ENCODE data around the gene PDGFA. TPM values are rescaled to one million over a fixed set of nuclear protein-coding genes. Genes with fewer than 3 reads are reported as not detected.

Gene PDGFA
- total and polyA plus RNA-seq, 2 experiments from 2014 or later, result 4.7 to 8.4 TPM

- WGBS, 2 experiments (ENCODE audit: low coverage in 1 of 2, low lambda C conversion rate in 2 of 2, missing lambda C conversion rate in 2 of 2), result 73 to 74% methylated on average over 11 of the region's 11 CpGs
- H3K79me2 ChIP-seq (ENCODE audit: insufficient read depth), result no peaks in the 10 kb centered on the region
Observed at GRCh38 chr7:506391-506831, 13.2 kb downstream of the PDGFA start.

GRCh38 chr7:505171-505570 lies 14.5 kb downstream of the PDGFA start:
- WGBS, 2 experiments (ENCODE audit: low coverage in 1 of 2, low lambda C conversion rate in 2 of 2, missing lambda C conversion rate in 2 of 2), result 82 to 90% methylated on average over 13 to 16 of the region's 16 CpGs
- Histone ChIP-seq H2AFZ (no peak overlapping the region), H3K4me3 (no peak overlapping the region), H4K20me1 (ENCODE audit: insufficient read depth) (no peaks in the 10 kb centered on the region), H3K27me3 (replicated peaks; ENCODE audit: insufficient read depth) (no peaks in the 10 kb centered on the region), H3K4me1 (ENCODE audit: insufficient read depth) (no peaks in the 10 kb centered on the region), H3K9ac (no peak overlapping the region), H3K9me3 (ENCODE audit: low read depth) (no peaks in the 10 kb centered on the region), H3F3A (ENCODE audit: insufficient read depth) (no peaks in the 10 kb centered on the region), H3K9me2 (ENCODE audit: insufficient read depth) (no peaks in the 10 kb centered on the region), H3K4me2 (ENCODE audit: unreplicated experiment) (no peak overlapping the region), H3K36me3 (ENCODE audit: low read depth) (no peaks in the 10 kb centered on the region; the same call in 1 of the 2 replicates), H3K27ac (no peak overlapping the region), H3K79me2 (ENCODE audit: insufficient read depth) (no peaks in the 10 kb centered on the region)
- in situ Hi-C loops (cut with MboI), result no loop called here
- no peak for TF ChIP-seq EZH2phosphoT487 (IDR thresholded peaks at IDR 0.05; ENCODE audit: insufficient read depth, low read depth)
- TF ChIP-seq EZH2 (IDR thresholded peaks at IDR 0.05; ENCODE audit: insufficient read depth, poor library complexity, severe bottlenecking), result no peak
- DNase-seq, result no peak

More at GRCh38 chr7:506391-506831, 13.2 kb downstream of the PDGFA start:
- no peak overlapping the region for H3K9ac ChIP-seq
- H3K27ac ChIP-seq, result no peak overlapping the region
- H3K4me1 ChIP-seq (ENCODE audit: insufficient read depth), result no peaks in the 10 kb centered on the region
- H3K27me3 ChIP-seq (replicated peaks; ENCODE audit: insufficient read depth), result no peaks in the 10 kb centered on the region
- TF ChIP-seq EZH2 (IDR thresholded peaks at IDR 0.05; ENCODE audit: insufficient read depth, poor library complexity, severe bottlenecking) (no peak), EZH2phosphoT487 (IDR thresholded peaks at IDR 0.05; ENCODE audit: insufficient read depth, low read depth) (no peak)
- no peaks in the 10 kb centered on the region for H4K20me1 ChIP-seq (ENCODE audit: insufficient read depth)
- H3K4me3 ChIP-seq, result no peak overlapping the region
- H2AFZ ChIP-seq, result no peak overlapping the region
- DNase-seq, result no peak
- H3K9me2 ChIP-seq (ENCODE audit: insufficient read depth), result no peaks in the 10 kb centered on the region
- no peaks in the 10 kb centered on the region for H3K9me3 ChIP-seq (ENCODE audit: low read depth)
- H3F3A ChIP-seq (ENCODE audit: insufficient read depth), result no peaks in the 10 kb centered on the region
- H3K36me3 ChIP-seq (ENCODE audit: low read depth), result no peaks in the 10 kb centered on the region; the same call in 1 of the 2 replicates
- in situ Hi-C loops (cut with MboI), result no loop called here
- H3K4me2 ChIP-seq (ENCODE audit: unreplicated experiment), result no peak overlapping the region

- Histone ChIP-seq H3K9ac (no peak overlapping the region), H3K9me3 (ENCODE audit: low read depth) (no peaks in the 10 kb centered on the region), H3K4me2 (ENCODE audit: unreplicated experiment) (no peak overlapping the region), H4K20me1 (ENCODE audit: insufficient read depth) (no peaks in the 10 kb centered on the region), H3K79me2 (ENCODE audit: insufficient read depth) (no peaks in the 10 kb centered on the region), H3K27me3 (replicated peaks; ENCODE audit: insufficient read depth) (no peaks in the 10 kb centered on the region), H3K36me3 (ENCODE audit: low read depth) (no peaks in the 10 kb centered on the region; the same call in 1 of the 2 replicates), H3K4me1 (ENCODE audit: insufficient read depth) (no peaks in the 10 kb centered on the region), H3K27ac (no peak overlapping the region), H3F3A (ENCODE audit: insufficient read depth) (no peaks in the 10 kb centered on the region), H3K4me3 (no peak overlapping the region), H2AFZ (no peak overlapping the region), H3K9me2 (ENCODE audit: insufficient read depth) (no peaks in the 10 kb centered on the region)
- WGBS, 2 experiments (ENCODE audit: low coverage in 1 of 2, low lambda C conversion rate in 2 of 2, missing lambda C conversion rate in 2 of 2), result 90 to 94% methylated on average over 21 to 34 of the region's 34 CpGs
- in situ Hi-C loops (cut with MboI), result no loop called here
- TF ChIP-seq EZH2phosphoT487 (IDR thresholded peaks at IDR 0.05; ENCODE audit: insufficient read depth, low read depth), result no peak
- no peak for TF ChIP-seq EZH2 (IDR thresholded peaks at IDR 0.05; ENCODE audit: insufficient read depth, poor library complexity, severe bottlenecking)
- DNase-seq, result no peak
Observed at GRCh38 chr7:504221-505111, 15.2 kb downstream of the PDGFA start.

- no peaks in the 10 kb centered on the region for H4K20me1 ChIP-seq (ENCODE audit: insufficient read depth)
Observed at GRCh38 chr7:503575-504111, 16.0 kb downstream of the PDGFA start.

More at GRCh38 chr7:503575-504111, 16.0 kb downstream of the PDGFA start:
- no peak overlapping the region for H2AFZ ChIP-seq
- no peaks in the 10 kb centered on the region for H3K27me3 ChIP-seq (replicated peaks; ENCODE audit: insufficient read depth)
- no peak overlapping the region for H3K4me3 ChIP-seq
- H3K27ac ChIP-seq, result no peak overlapping the region
- H3K9me2 ChIP-seq (ENCODE audit: insufficient read depth), result no peaks in the 10 kb centered on the region
- H3K4me1 ChIP-seq (ENCODE audit: insufficient read depth), result no peaks in the 10 kb centered on the region
- WGBS, 2 experiments (ENCODE audit: low coverage in 1 of 2, low lambda C conversion rate in 2 of 2, missing lambda C conversion rate in 2 of 2), result 61 to 66% methylated on average over 18 to 20 of the region's 20 CpGs
- no peak for TF ChIP-seq EZH2 (IDR thresholded peaks at IDR 0.05; ENCODE audit: insufficient read depth, poor library complexity, severe bottlenecking)
- no peak for TF ChIP-seq EZH2phosphoT487 (IDR thresholded peaks at IDR 0.05; ENCODE audit: insufficient read depth, low read depth)
- H3K36me3 ChIP-seq (ENCODE audit: low read depth), result no peaks in the 10 kb centered on the region; the same call in 1 of the 2 replicates
- H3K9ac ChIP-seq, result no peak overlapping the region
- in situ Hi-C loops (cut with MboI), result no loop called here
- DNase-seq, result no peak
- no peak overlapping the region for H3K4me2 ChIP-seq (ENCODE audit: unreplicated experiment)
- no peaks in the 10 kb centered on the region for H3F3A ChIP-seq (ENCODE audit: insufficient read depth)
- no peaks in the 10 kb centered on the region for H3K9me3 ChIP-seq (ENCODE audit: low read depth)
- no peaks in the 10 kb centered on the region for H3K79me2 ChIP-seq (ENCODE audit: insufficient read depth)

Data from GM23248 (cell line).